ENCODE measurements around the gene TRIM26. TPM values are rescaled to one million over a fixed set of nuclear protein-coding genes. Genes with fewer than 3 reads are reported as not detected.
"Not testable (repeated sequence)": the region's sequence is repeated elsewhere in the genome, so short reads cannot be mapped to it uniquely, and the experiment has no call there.

The TRIM26 gene
- total RNA-seq, 1 donor from 2014 or later, result 72.4 TPM

DNA sequence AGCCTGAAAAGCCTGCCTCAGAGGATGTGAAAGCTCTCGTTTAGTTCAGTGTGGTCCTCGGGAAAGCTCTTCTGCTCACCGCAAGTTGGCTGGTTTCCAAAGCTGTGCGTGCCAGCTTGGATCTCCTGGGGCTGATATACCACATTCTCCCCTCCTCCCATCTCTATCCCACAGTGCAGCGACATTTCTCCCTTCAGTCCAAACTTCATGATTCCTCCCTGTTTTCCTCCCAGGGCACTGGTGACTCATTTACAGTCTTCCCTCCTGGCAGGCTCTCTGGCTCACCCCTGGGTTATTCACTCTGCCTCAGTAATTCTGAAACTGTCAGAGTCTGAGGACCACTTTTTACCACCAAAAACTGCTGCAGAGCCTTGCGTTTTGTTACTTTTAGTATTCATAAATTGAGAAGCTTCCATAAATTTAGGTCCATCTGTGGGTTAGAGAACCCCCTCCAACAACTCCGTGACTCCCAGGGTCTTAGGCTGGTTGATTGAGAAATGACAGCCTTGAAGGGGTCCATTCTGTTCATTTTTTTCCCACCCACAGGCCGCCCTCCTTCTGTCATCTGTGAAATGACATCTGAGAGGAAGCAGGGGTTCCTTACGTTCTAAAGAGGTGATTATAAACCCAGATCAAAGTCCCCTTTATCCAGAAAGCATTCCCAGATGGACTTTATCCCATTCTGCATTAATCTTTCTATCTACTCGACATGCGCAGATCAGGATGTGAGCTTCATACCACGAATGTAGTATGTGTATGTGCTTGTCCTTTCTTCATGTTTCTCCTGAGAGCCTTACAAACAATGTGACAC lies 58.3 kb downstream of the TRIM26 start:
- intact Hi-C loops (cut with micrococcal nuclease), result no loop called here

DNA sequence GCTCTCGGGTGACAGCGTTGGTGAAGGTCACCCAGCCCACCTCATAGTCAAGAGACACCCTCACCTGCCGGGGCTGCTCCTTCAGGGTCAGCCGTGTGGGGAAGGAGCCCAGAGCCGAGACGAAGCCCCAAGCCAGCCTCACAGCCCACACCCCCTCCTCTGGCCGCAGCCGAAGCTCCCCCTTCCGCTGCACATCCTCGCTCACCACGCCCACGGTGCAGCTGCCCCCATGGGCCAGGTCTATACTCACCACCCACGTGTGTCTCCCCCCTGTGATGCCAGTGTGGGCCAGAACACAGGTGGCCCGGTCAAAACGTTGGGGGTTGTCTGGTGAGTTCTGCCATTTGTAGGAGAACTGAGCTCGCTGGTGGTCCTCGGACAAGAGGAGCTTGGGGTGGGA lies 59.1 kb downstream of the TRIM26 start:
- intact Hi-C loops (cut with micrococcal nuclease), result no loop called here

DNA sequence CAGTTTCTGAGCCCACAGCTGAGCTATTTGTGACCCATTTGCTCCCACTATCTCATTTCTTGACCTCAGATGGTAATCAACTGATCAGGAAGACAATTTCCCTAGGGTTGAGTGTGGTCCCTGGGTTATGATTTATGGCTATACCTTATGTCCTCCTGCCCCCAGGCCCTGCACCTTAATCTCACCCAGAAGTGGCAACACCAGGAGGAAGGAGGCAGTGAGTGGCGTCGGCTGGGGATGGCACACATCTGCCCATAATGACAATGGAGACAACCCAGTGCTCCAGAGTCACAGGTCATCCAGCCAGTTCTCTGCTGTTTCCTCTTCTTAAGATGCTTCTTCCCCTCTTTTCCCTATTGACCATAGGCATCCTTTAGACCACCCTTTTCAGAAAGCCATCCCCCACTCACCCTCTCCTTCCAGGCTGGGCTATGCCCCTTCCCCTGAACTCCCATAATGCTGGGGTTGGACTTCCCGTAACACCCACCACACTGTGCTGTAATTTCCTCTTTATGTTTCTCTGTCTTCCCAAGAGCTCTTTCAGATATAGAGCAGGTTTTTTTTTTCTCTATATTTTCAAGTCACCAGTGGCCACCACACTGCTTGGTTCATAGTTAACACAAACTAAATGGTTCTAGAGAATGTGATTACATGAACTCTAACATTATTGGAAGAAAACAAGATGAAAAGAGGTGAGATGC lies 60.1 kb downstream of the TRIM26 start:
- intact Hi-C loops (cut with micrococcal nuclease), result no loop called here

DNA sequence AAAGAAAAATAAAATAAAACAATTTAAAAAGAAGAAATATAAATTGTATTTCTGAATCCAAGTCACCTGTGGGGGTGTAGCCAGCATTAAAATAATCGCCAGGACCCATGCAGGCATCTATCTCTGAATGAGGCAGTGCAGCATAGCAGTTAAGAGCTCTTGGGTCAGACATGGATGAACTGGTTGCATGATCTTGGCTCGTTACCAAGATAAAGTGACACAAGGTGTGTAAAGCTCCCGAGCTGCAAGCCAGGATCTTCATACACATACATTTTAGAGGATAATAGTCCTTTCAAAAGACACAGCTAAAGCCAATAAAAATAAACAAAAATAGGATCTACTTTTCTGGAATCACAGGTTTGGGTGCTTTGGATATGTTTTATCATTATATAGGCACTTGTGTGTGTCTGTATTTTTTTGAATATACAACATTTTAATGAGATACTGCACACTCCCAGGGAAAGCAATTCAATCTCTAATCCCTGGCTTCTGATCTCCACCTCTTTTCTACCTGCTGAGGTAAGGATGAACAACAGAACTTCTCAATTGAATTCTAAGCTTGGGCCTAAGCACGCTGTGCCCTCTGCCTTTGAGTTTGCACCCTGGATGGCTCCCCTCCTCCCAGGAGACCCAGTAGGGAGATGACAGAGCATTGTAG lies 61.1 kb downstream of the TRIM26 start:
- intact Hi-C loops (cut with micrococcal nuclease), result no loop called here

DNA sequence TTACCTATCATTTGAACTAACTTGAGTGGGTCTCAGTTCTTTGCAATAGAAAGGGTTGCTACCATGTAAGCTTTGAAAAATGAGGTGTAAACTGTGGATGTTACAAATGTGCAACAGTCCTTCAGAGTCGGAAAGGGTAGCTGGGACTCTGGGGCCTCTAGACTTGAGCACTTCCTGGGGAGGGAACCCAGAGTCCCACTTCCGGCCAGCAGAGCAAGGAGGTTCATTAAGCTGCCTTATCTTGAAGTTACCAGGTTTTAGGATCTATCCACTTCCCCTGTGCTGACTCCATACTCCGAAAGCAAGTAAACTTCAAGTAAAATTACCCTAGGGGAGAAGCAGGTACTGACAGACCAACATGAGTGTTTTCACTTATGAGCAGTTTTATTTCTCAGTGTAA lies 61.6 kb downstream of the TRIM26 start:
- intact Hi-C loops (cut with micrococcal nuclease), result no loop called here

DNA sequence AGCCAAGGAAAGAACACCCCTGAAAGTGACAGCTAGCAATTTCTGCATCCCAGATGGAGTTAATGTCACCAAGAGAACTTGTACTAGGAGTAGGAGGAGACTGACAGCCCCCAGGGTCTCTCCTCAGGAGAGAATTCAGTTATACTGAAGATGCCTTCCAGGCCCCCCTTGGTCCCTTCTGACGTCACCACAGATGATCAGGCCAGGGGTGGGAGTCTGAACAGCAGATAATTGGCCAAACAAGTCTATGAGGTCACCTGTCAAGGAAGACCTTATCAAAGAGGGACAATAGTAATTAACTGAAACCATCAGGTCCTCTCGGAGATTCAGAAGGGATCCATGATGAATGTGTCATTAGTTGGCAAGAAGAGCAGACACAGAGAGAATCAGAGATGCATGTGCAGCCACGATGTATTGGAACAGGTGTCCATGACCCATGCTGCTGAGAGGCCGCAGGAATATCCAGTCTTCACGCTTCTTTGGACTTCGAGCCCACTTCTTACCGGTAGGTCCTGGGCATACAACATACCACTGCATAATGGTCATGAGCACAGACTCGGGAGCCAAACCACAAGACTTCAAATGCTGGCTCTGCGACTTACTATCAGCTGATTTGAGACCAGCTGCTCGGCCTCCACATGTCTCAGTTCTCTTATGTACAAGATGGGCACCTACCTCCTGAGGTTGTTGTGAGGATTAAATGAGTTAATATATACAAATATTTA lies 62.4 kb downstream of the TRIM26 start:
- intact Hi-C loops (cut with micrococcal nuclease), result no loop called here

DNA sequence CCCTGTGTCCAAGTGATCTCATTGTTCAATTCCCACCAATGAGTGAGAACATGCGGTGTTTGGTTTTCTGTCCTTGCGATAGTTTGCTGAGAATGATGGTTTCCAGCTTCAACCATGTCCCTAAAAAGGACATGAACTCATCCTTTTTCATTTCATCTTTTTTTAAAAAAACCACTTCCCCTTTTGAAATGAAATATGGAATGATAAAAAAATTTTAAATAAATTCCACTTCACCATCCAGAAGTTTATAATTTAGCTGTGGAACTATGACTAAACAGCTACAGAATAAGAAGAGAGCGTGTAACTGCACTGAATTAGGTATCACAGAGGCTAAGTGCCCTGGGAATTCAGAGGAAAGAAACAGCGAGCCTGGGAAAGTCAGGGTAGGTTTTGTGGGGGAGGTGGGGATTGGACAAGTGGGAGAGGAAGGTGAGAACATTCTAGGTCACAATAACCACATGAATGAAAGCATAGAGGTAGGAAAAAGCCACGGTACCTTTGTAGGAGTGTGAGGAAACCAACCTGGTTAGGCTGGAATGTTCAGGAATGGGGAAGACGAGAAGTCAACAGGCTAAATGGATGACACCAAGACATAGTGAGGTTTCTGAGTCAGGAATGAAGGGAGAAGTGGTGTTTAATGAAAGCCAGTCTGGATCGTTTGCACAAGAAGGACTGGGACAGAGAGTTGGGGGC lies 63.2 kb downstream of the TRIM26 start:
- intact Hi-C loops (cut with micrococcal nuclease), result no loop called here

DNA sequence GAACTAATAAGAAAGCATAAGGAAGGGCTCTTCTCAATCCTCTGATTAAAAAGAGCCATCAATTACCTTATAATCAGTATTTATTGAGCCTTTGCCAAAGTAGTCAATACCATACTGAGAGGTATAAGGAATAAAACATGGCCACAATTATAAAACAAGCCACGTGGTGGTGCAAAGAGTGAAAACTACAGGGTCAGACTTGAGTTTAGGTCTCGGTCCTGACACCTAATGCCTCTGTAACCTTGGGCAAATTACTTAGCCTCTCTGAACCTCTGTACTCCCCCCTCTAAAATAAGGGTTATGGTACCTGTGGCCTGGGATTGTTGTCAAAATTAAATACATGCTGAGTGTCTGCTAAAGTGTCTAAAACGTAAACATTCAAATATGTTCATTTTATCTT lies 64.0 kb downstream of the TRIM26 start:
- intact Hi-C loops (cut with micrococcal nuclease), result no loop called here

DNA sequence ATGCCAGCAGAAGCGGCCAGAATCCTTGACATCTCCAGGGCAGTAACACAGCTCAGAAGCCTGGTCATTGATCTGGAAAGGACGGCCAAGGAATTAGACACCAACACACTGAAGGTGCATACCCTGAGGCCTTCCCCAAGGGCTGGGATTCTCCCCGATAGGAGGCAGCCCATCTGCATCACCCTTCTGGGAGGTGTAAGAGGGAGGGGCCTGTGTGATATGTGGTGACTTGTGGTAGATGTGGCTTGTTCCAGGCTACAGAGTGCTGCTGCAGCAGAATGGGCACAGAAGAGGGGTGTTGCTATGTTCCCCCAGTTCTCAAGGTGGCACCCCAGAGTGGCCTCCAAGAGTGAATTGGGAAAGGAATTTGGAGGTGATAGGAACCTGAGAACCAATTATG lies 66.1 kb downstream of the TRIM26 start:
- intact Hi-C loops (cut with micrococcal nuclease), result no loop called here

DNA sequence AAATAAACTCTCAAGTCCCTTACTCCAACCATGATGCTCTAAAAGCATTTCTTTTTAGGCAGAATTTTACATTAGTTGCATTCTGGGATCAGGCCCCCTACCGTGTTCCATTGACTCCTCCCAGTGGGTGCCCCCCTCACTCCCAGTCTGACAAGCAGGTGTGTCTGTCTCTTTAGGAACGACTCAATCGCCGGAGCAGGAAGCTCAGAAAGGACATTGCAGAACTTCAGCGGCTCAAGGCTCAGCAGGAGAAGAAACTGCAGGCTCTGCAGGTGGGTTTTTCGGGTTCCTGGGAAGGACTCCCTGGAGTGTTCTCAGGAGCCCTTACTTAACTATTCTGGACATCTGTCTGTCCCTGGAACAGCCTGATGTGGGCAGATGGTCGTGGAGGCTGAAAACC lies 67.4 kb downstream of the TRIM26 start:
- intact Hi-C loops (cut with micrococcal nuclease), result no loop called here

DNA sequence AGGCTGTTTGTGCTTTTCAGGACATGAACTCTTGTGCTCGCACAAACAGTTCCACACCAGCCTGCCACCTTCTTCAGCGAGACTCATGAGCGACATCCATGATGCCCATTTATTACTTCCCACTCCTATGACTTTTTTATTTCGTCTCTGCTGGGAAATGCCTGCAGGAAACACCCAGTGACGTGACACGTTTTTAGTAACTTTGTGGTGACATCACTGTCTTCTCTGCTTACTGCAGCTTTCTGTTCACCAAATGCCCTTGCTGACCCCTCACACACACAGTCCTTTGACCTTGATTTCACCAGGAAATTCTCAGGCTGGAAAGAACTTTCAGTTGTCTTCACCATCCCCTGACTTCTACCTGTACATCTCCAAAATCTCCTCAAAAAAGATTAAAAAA lies 68.4 kb downstream of the TRIM26 start:
- intact Hi-C loops (cut with micrococcal nuclease), result no loop called here

DNA sequence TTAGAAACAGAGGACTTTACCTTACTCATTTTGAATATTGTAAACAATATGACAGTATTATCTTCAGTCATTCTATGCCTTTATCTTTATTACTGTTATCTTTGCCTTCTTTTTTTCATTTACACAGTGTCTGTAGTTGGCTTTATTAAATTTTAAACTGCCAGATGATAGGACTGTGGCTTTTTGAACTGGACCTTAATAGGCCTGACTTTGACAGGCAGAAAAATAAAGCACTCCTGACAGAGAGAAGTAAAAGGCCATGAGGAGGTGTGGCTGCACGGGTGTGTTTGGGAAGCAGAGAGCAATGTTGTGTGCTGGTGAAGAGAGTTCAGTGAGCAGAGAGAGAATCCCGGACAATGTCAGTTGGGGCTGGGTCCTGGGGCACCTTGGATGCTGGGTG lies 69.4 kb downstream of the TRIM26 start:
- intact Hi-C loops (cut with micrococcal nuclease), result no loop called here

DNA sequence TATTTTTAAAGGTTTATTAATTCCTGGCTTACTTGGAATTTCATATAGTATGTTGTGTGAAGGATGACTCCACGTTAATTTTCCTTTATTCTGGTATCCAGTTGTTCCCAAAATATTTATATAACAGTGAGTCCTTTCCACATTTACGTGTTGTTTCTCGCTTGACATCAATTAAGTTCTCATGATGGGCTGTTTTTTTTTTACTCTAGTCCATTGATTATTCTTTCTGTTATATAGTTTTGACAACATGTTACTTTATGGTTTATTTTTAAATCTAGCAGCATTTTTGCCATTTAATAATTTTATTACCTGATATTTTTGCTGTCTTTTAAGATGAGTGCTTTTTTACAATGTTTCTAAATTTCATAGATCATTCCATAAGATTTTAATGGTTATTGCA lies 70.5 kb downstream of the TRIM26 start:
- intact Hi-C loops (cut with micrococcal nuclease), result no loop called here

DNA sequence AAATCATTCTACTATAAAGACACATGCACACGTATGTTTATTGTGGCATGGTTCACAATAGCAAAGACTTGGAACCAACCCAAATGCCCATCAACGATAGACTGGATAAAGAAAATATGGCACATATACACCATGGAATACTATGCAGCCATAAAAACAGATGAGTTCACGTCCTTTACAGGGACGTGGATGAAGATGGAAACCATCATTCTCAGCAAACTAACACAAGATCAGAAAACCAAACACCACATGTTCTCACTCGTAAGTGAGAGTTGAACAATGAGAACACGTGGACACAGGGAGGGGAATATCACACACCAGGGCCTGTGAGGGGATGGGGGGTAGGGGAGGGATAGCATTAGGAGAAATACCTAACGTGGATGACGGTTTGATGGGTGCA lies 73.0 kb downstream of the TRIM26 start:
- intact Hi-C loops (cut with micrococcal nuclease), result not testable (repeated sequence)

DNA sequence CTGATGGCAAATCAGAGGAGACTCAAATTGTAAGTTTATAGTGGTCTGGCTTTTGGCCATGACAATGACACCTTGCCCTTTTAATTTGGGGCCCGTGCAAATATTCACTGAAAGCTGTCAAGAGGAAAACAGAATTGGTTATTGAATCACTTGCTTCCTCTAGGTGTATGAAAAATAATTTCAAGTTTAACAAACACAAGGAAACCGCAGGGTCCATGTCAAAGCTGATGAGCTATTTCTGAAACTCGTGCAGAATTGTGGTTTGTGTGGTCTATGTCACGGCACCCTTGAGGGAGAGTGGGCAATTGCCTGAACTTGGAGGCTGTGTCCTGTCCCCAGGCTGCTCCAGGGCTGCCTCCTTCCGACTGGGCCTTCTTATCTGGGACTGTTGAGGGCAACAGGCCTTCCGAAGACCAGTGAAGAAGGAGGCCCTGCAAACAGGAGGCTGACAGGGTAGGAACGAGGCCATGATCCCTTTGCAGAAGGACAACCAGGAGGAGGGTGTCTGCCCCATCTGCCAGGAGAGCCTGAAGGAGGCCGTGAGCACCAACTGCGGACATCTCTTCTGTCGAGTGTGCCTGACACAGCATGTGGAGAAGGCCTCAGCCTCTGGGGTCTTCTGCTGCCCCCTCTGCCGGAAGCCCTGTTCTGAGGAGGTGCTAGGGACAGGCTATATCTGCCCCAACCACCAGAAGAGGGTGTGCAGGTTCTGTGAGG lies 76.5 kb downstream of the TRIM26 start:
- intact Hi-C loops (cut with micrococcal nuclease), result no loop called here

DNA sequence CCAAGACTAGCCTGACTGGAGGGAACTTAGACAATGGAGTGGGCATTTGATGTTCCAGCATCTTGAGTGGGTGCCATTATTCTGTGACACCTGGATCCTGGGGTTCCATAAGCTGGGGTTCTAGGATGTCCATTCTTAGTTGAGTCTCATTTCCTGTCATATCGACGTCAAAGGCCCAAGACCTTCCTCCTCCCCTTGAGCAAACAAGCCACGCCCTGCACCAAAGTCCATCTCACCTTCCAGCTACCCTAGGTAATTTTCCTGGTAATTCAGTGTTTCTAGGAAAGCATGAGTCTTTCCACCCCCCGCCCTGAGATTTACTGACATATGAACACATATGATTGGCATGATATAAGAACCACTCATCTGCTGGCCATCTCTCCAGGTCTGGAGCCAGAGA lies 77.4 kb downstream of the TRIM26 start, which contains the start of gene TRIM40:
Gene TRIM40 (plus strand): TSS at position 384 of the 400 bp plus-strand sequence. CDS start 897 bp downstream, outside the sequence.
- intact Hi-C loops (cut with micrococcal nuclease), result no loop called here

DNA sequence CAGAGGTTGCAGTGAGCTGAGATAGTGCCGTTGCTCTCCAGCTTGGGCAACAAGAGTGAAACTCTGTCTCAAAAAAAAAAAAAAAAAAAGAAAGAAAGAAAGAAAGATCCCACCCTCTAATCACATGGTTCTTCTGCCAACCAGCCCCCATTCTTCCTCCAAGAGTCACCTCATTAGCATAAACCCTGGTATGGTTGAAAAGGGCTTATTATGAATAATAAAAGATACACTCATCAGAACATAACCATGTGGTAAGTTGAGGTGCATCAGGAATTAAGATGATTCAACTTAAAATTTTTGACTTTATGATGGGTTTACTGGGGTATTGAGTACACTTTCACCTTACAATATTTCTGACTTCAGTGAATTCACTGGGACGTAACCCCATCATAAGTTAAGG lies 78.1 kb downstream of the TRIM26 start:
- intact Hi-C loops (cut with micrococcal nuclease), result no loop called here

Measured in T-helper 1 cell treated with Interleukin-12 subunit alpha and Interleukin-12 subunit beta and Interleukin-4 antibody, amounts not matched to agents 30 ng/mL and 1 ng/mL, for 36 hours (primary cell).